Fibroblast of lung (primary cell): Measurements from ENCODE around the gene TAAR8.

ENCODE experiments used
- EZH2 ChIP-seq: IDR thresholded peaks from 2 replicates; pipeline ENCODE4 v1.5.1; 2012; ENCODE audit warnings: low read length, control low read depth, mild to moderate bottlenecking; ENCODE audit errors: missing control alignments
- TF ChIP-seq, protein P1 (sequence below), 2 donors: IDR thresholded peaks in 1 of 2; conservative IDR thresholded peaks in 1 of 2; 1 replicate in 1 of 2; 2 replicates in 1 of 2; pipeline ENCODE4 v1.5.1; 2011 to 2012; ENCODE audit warnings: low read length in 2 of 2, control low read depth in 1 of 2, inconsistent platforms in 1 of 2, low read depth in 1 of 2, mild to moderate bottlenecking in 1 of 2

DNA sequence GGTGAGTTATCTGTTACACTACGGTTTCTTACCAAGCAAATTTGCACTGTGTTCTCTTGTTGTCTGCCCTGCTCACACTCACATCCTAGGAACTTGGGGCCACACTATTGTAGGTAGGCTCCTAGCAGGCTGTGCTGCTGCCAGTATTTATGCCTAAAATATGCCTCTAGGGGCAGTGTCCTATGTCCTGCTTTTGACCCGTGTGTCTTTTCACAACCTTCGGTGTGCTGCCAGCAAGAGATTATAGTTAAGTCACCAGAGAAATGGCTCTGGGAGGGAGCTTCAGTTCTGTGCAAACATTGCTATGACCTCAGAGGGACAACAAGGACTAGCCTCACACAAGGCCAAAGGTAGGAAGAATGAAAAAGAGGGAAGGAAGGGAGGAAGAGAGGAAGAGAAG is 46.0 kb downstream of the TAAR8 start:
- TF ChIP-seq, protein P1, sequence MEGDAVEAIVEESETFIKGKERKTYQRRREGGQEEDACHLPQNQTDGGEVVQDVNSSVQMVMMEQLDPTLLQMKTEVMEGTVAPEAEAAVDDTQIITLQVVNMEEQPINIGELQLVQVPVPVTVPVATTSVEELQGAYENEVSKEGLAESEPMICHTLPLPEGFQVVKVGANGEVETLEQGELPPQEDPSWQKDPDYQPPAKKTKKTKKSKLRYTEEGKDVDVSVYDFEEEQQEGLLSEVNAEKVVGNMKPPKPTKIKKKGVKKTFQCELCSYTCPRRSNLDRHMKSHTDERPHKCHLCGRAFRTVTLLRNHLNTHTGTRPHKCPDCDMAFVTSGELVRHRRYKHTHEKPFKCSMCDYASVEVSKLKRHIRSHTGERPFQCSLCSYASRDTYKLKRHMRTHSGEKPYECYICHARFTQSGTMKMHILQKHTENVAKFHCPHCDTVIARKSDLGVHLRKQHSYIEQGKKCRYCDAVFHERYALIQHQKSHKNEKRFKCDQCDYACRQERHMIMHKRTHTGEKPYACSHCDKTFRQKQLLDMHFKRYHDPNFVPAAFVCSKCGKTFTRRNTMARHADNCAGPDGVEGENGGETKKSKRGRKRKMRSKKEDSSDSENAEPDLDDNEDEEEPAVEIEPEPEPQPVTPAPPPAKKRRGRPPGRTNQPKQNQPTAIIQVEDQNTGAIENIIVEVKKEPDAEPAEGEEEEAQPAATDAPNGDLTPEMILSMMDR (conservative IDR thresholded peaks at IDR 0.05 in 1 of 2, IDR thresholded peaks at IDR 0.05 in 1 of 2; ENCODE audit: low read depth in 1 of 2, low read length in 2 of 2): no peak
- no peak for TF ChIP-seq EZH2
